Trophoblast cell (in vitro differentiated cells and primary cell): ENCODE data around the gene PLCD4.

Experiments used
- DNase-seq, 2 donors: peaks; one replicate each; pipeline ENCODE4 v3.0.0-alpha.2; 2016
- H2AFZ ChIP-seq: 2 replicates; pipeline ENCODE4 v1.6.1; 2013; ENCODE audit warnings: low read length, moderate library complexity, mild to moderate bottlenecking; ENCODE audit not compliant: insufficient read depth, poor library complexity
- H2AK5ac ChIP-seq: 2 replicates; pipeline ENCODE4 v1.6.1; 2013; ENCODE audit warnings: mild to moderate bottlenecking, low read length
- H2BK120ac ChIP-seq: 2 replicates; pipeline ENCODE4 v1.6.1; 2013; ENCODE audit warnings: low read length, mild to moderate bottlenecking, moderate library complexity; ENCODE audit not compliant: insufficient read depth, poor library complexity
- H2BK12ac ChIP-seq: 2 replicates; pipeline ENCODE4 v1.6.1; 2013; ENCODE audit warnings: mild to moderate bottlenecking, low read length, moderate library complexity
- H2BK5ac ChIP-seq: 2 replicates; pipeline ENCODE4 v1.6.1; 2013; ENCODE audit warnings: low read length, low read depth, moderate library complexity, mild to moderate bottlenecking; ENCODE audit not compliant: poor library complexity
- H3K14ac ChIP-seq: 2 replicates; pipeline ENCODE4 v1.6.1; 2013; ENCODE audit warnings: mild to moderate bottlenecking, low read length
- H3K18ac ChIP-seq: 2 replicates; pipeline ENCODE4 v1.6.1; 2013; ENCODE audit warnings: mild to moderate bottlenecking, low read length
- H3K23ac ChIP-seq: 2 replicates; pipeline ENCODE4 v1.6.1; 2013; ENCODE audit warnings: low read length
- H3K27ac ChIP-seq: 2 replicates; pipeline ENCODE4 v1.5.1; 2013; ENCODE audit warnings: low read depth, mild to moderate bottlenecking, inconsistent platforms, low read length, moderate library complexity
- H3K27me3 ChIP-seq: 2 replicates; pipeline ENCODE4 v1.6.1; 2013; ENCODE audit warnings: inconsistent platforms, mild to moderate bottlenecking, low read length, moderate library complexity; ENCODE audit not compliant: insufficient read depth
- H3K36me3 ChIP-seq, 2 experiments: 1 replicate in 1 of 2; 2 replicates in 1 of 2; pipeline ENCODE4 v1.6.1; 2013; ENCODE audit warnings: low read length in 2 of 2, mild to moderate bottlenecking in 2 of 2, moderate library complexity in 1 of 2; ENCODE audit not compliant: insufficient read depth in 2 of 2, control insufficient read depth in 1 of 2
- H3K4ac ChIP-seq: 2 replicates; pipeline ENCODE4 v1.6.1; 2013; ENCODE audit warnings: low read depth, mild to moderate bottlenecking, low read length, moderate library complexity
- H3K4me1 ChIP-seq, 2 experiments: 1 replicate in 1 of 2; 2 replicates in 1 of 2; pipeline ENCODE4 v1.6.1; 2013; ENCODE audit warnings: low read length in 2 of 2, mild to moderate bottlenecking in 2 of 2, moderate library complexity in 1 of 2; ENCODE audit not compliant: insufficient read depth in 2 of 2, control insufficient read depth in 1 of 2
- H3K4me2 ChIP-seq: 2 replicates; pipeline ENCODE4 v1.6.1; 2013; ENCODE audit warnings: inconsistent platforms, mild to moderate bottlenecking, low read length, moderate library complexity
- H3K4me3 ChIP-seq: 2 replicates; pipeline ENCODE4 v1.5.1; 2013; ENCODE audit warnings: mild to moderate bottlenecking, low read depth, low read length, inconsistent platforms
- H3K79me1 ChIP-seq: one replicate; pipeline ENCODE4 v1.6.1; 2013; ENCODE audit warnings: low read length
- H3K79me2 ChIP-seq: 2 replicates; pipeline ENCODE4 v1.6.1; 2013; ENCODE audit warnings: low read length, mild to moderate bottlenecking; ENCODE audit not compliant: control insufficient read depth, insufficient read depth, poor library complexity
- H3K9ac ChIP-seq: 2 replicates; pipeline ENCODE4 v1.6.1; 2013; ENCODE audit warnings: mild to moderate bottlenecking, low read length
- H3K9me3 ChIP-seq: 2 replicates; pipeline ENCODE4 v1.6.1; 2013; ENCODE audit warnings: low read depth, mild to moderate bottlenecking, control low read depth, inconsistent platforms, low read length; ENCODE audit not compliant: insufficient read depth
- H4K12ac ChIP-seq: 2 replicates; pipeline ENCODE4 v1.6.1; 2013; ENCODE audit warnings: low read depth, mild to moderate bottlenecking, low read length, moderate library complexity
- H4K8ac ChIP-seq: 2 replicates; pipeline ENCODE4 v1.6.1; 2013; ENCODE audit warnings: low read depth, mild to moderate bottlenecking, low read length, moderate library complexity
- H4K91ac ChIP-seq: one replicate; pipeline ENCODE4 v1.6.1; 2013; ENCODE audit warnings: low read depth, mild to moderate bottlenecking, low read length, moderate library complexity
- WGBS: extraction: QIAGEN DNeasy Blood & Tissue Kit; methylation state at CpG from one replicate; pipeline ENCODE4 v1.1.7; 2013; ENCODE audit warnings: missing lambda C conversion rate; ENCODE audit not compliant: insufficient read length, insufficient coverage; ENCODE audit errors: extremely low coverage; 5-methylcytosine and 5-hydroxymethylcytosine counted together

Gene PLCD4

GRCh38 chr2:218566296-218566695, 41.4 kb upstream of the PLCD4 start:
- no peak overlapping the region for H2AFZ ChIP-seq
- no peak overlapping the region for H3K4ac ChIP-seq
- H4K91ac ChIP-seq: no peak overlapping the region
- no peak overlapping the region for H2BK12ac ChIP-seq
- no peak overlapping the region for H3K18ac ChIP-seq
- DNase-seq: no peak
- H3K27ac ChIP-seq: no peak overlapping the region
- H3K36me3 ChIP-seq: peaks cover 3% of the 10 kb centered on the region in 2 experiments
- H3K79me2 ChIP-seq: peaks cover 6% of the 10 kb centered on the region
- H4K8ac ChIP-seq: no peak overlapping the region
- H3K9ac ChIP-seq: no peak overlapping the region
- no CpG with 5 or more reads among the region's 1 CpG for WGBS
- no peaks in the 10 kb centered on the region for H3K9me3 ChIP-seq
- H2BK5ac ChIP-seq: no peak overlapping the region
- no peak overlapping the region for H3K4me2 ChIP-seq
- H2BK120ac ChIP-seq: no peak overlapping the region
- peaks cover 11% of the 10 kb centered on the region for H3K79me1 ChIP-seq
- no peak overlapping the region for H4K12ac ChIP-seq
- H3K4me1 ChIP-seq: peaks cover 0 to 3% of the 10 kb centered on the region in 2 experiments
- no peak overlapping the region for H3K23ac ChIP-seq
- H3K4me3 ChIP-seq: no peak overlapping the region
- no peak overlapping the region for H3K14ac ChIP-seq
- H2AK5ac ChIP-seq: no peak overlapping the region
- no peaks in the 10 kb centered on the region for H3K27me3 ChIP-seq

GRCh38 chr2:218567797-218568189, 39.9 kb upstream of the PLCD4 start:
- H3K79me1 ChIP-seq: peaks cover 11% of the 10 kb centered on the region
- H3K9ac ChIP-seq: peak overlapping the region; percentile 91
- H2BK5ac ChIP-seq: peak overlapping the region; percentile 7
- H3K36me3 ChIP-seq: peaks cover 4 to 6% of the 10 kb centered on the region in 2 experiments
- H2BK120ac ChIP-seq: no peak overlapping the region
- no CpG with 5 or more reads among the region's 19 CpGs for WGBS
- H3K14ac ChIP-seq: peak overlapping the region; percentile 5
- H2BK12ac ChIP-seq: no peak overlapping the region
- peak overlapping the region; percentile 38 for H3K4ac ChIP-seq
- peak overlapping the region; percentile 89 for H3K4me3 ChIP-seq
- peaks cover 0 to 3% of the 10 kb centered on the region in 2 experiments for H3K4me1 ChIP-seq
- peak overlapping the region; percentile 9 for H4K91ac ChIP-seq
- peak overlapping the region; percentile 58 for H4K8ac ChIP-seq
- no peak overlapping the region for H2AK5ac ChIP-seq
- H3K27ac ChIP-seq: peak overlapping the region; percentile 55
- peaks cover 6% of the 10 kb centered on the region for H3K79me2 ChIP-seq
- H4K12ac ChIP-seq: no peak overlapping the region
- peak overlapping the region; percentile 33 for H2AFZ ChIP-seq
- H3K23ac ChIP-seq: no peak overlapping the region
- peak overlapping the region; percentile 87 for H3K4me2 ChIP-seq
- peak in 1 of 2 donors; percentile 2 for DNase-seq
- H3K18ac ChIP-seq: peak overlapping the region; percentile 8
- H3K9me3 ChIP-seq: no peaks in the 10 kb centered on the region
- no peaks in the 10 kb centered on the region for H3K27me3 ChIP-seq

- Histone ChIP-seq H3K9me3 (no peaks in the 10 kb centered on the region), H3K14ac (peak within 1 kb of the TSS; percentile 86), H3K36me3 (peaks cover 4 to 6% of the 10 kb centered on the region in 2 experiments), H3K4me2 (peak within 1 kb of the TSS; percentile 97), H3K79me2 (peaks cover 6% of the 10 kb centered on the region), H4K91ac (peak within 1 kb of the TSS; percentile 87), H2AK5ac (no peak within 1 kb of the TSS), H3K23ac (peak within 1 kb of the TSS; percentile 52), H4K8ac (peak within 1 kb of the TSS; percentile 89), H2AFZ (peak within 1 kb of the TSS; percentile 80), H4K12ac (peak within 1 kb of the TSS; percentile 79), H2BK120ac (peak within 1 kb of the TSS; percentile 82), H3K4ac (peak within 1 kb of the TSS; percentile 87), H3K9ac (peak within 1 kb of the TSS; percentile 91), H2BK12ac (no peak within 1 kb of the TSS), H3K4me3 (peak within 1 kb of the TSS; percentile 92), H3K27me3 (no peaks in the 10 kb centered on the region), H3K79me1 (peaks cover 11% of the 10 kb centered on the region), H2BK5ac (peak within 1 kb of the TSS; percentile 85), H3K27ac (peak within 1 kb of the TSS; percentile 81), H3K4me1 (peaks cover 0 to 3% of the 10 kb centered on the region in 2 experiments), H3K18ac (peak within 1 kb of the TSS; percentile 88)
- no CpG with 5 or more reads among the region's 77 CpGs for WGBS
- DNase-seq: peak; percentile 99
Observed at GRCh38 chr2:218568190-218569037, 39.3 kb upstream of the PLCD4 start, which contains the start of the genes CNOT9 and USP37. Gene CNOT9, plus strand, starts transcription at chr2:218568839. Its CDS starts 116 bp downstream, at chr2:218568955. Gene USP37, minus strand, starts transcription at chr2:218568351. Its CDS starts 9,698 bp downstream, at chr2:218558653.

- Histone ChIP-seq H3K27ac (peak overlapping the region; percentile 81), H3K4me2 (peak overlapping the region; percentile 97), H3K79me2 (peaks cover 6% of the 10 kb centered on the region), H4K91ac (peak overlapping the region; percentile 87), H3K79me1 (peaks cover 11% of the 10 kb centered on the region), H4K12ac (peak overlapping the region; percentile 79), H3K9me3 (no peaks in the 10 kb centered on the region), H2BK12ac (no peak overlapping the region), H3K36me3 (peaks cover 6% of the 10 kb centered on the region in 2 experiments), H3K4me1 (peaks cover 0 to 3% of the 10 kb centered on the region in 2 experiments), H2BK5ac (peak overlapping the region; percentile 85), H3K23ac (no peak overlapping the region), H3K4me3 (peak overlapping the region; percentile 92), H2AK5ac (no peak overlapping the region), H3K18ac (peak overlapping the region; percentile 88), H2BK120ac (peak overlapping the region; percentile 82), H4K8ac (peak overlapping the region; percentile 89), H3K27me3 (no peaks in the 10 kb centered on the region), H2AFZ (peak overlapping the region; percentile 80), H3K14ac (peak overlapping the region; percentile 86), H3K4ac (peak overlapping the region; percentile 87), H3K9ac (peak overlapping the region; percentile 84)
- DNase-seq: peak; percentile 59 to 69
- WGBS: no CpG with 5 or more reads among the region's 31 CpGs
Observed at GRCh38 chr2:218569038-218569431, 38.7 kb upstream of the PLCD4 start.
